ENCODE data around the gene TATDN3. TPM values are rescaled to one million over a fixed set of nuclear protein-coding genes. Genes with fewer than 3 reads are reported as not detected.
A peak's percentile ranks its signal among the peaks of the same experiment; 100 is the strongest.

Gene TATDN3
- total RNA-seq, 1 experiment from 2014 or later = 16.3 TPM

- Histone ChIP-seq H2AFZ (ENCODE audit: low read depth, low read length, poor library complexity, severe bottlenecking) (no peak overlapping the region), H3K27me3 (ENCODE audit: insufficient read depth, low read length) (no peaks in the 10 kb centered on the region), H3K4me1 (ENCODE audit: control insufficient read depth in 1 of 2, insufficient read depth in 2 of 2, low read length in 2 of 2) (no peaks in the 10 kb centered on the region), H3K9me3 (ENCODE audit: control insufficient read depth in 1 of 2, insufficient read depth in 1 of 2, low read depth in 1 of 2, low read length in 2 of 2) (no peaks in the 10 kb centered on the region), H3K9ac (ENCODE audit: low read length) (no peak overlapping the region), H3K79me2 (ENCODE audit: insufficient read depth, low read length) (peaks cover 44% of the 10 kb centered on the region), H3K4me3 (replicated peaks in 1 of 2; ENCODE audit: low read depth in 1 of 2, low read length in 2 of 2) (no peak overlapping the region), H3K36me3 (ENCODE audit: control insufficient read depth in 1 of 2, insufficient read depth in 2 of 2, low read length in 2 of 2) (0 out of 4 replicates have a peak, but pooled peaks cover 0 to 4% of the 10 kb centered on the region in 2 experiments), H4K20me1 (ENCODE audit: insufficient read depth) (no peaks in the 10 kb centered on the region; the same call in 1 of the 2 replicates), H3K4me2 (ENCODE audit: low read length) (no peak overlapping the region), H3K9me2 (ENCODE audit: insufficient read depth) (no peaks in the 10 kb centered on the region), H3K27ac (ENCODE audit: low read depth, low read length) (no peak overlapping the region)
- DNase-seq (ENCODE audit: low read depth, low spot score) (no peak), ATAC-seq (peak; percentile 87)
- ChIA-PET POLR2A (no interaction called here), CTCF (interaction anchor here (0.6 kb wide), 1 partner anchor 10 kb away, joined by 3 read pairs; no protein-coding TSS in a partner anchor), RAD21 (ENCODE audit: low non-redundant PET in 1 of 2, low total read pairs in 2 of 2, uncharacterized antibody in 2 of 2, unreplicated experiment in 2 of 2) (no interaction called here)
- TF ChIP-seq, protein P1, sequence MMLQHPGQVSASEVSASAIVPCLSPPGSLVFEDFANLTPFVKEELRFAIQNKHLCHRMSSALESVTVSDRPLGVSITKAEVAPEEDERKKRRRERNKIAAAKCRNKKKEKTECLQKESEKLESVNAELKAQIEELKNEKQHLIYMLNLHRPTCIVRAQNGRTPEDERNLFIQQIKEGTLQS (IDR thresholded peaks at IDR 0.05) = no peak
- TF ChIP-seq JUND (IDR thresholded peaks at IDR 0.05) = no peak
- TF ChIP-seq EZH2phosphoT487 (IDR thresholded peaks at IDR 0.05; ENCODE audit: borderline replicate concordance) = no peak
- no peak for TF ChIP-seq FOSL1 (IDR thresholded peaks at IDR 0.05; ENCODE audit: low read depth)
- TF ChIP-seq SIN3A (IDR thresholded peaks at IDR 0.05; ENCODE audit: low read depth) = no peak
- peak; percentile 47 for TF ChIP-seq RAD21 (IDR thresholded peaks at IDR 0.05; ENCODE audit: low read depth)
- no peak for TF ChIP-seq CEBPB (IDR thresholded peaks at IDR 0.05; ENCODE audit: low read depth)
- TF ChIP-seq, protein P2, sequence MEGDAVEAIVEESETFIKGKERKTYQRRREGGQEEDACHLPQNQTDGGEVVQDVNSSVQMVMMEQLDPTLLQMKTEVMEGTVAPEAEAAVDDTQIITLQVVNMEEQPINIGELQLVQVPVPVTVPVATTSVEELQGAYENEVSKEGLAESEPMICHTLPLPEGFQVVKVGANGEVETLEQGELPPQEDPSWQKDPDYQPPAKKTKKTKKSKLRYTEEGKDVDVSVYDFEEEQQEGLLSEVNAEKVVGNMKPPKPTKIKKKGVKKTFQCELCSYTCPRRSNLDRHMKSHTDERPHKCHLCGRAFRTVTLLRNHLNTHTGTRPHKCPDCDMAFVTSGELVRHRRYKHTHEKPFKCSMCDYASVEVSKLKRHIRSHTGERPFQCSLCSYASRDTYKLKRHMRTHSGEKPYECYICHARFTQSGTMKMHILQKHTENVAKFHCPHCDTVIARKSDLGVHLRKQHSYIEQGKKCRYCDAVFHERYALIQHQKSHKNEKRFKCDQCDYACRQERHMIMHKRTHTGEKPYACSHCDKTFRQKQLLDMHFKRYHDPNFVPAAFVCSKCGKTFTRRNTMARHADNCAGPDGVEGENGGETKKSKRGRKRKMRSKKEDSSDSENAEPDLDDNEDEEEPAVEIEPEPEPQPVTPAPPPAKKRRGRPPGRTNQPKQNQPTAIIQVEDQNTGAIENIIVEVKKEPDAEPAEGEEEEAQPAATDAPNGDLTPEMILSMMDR (IDR thresholded peaks at IDR 0.05 in 2 of 3, conservative IDR thresholded peaks at IDR 0.05 in 1 of 3; ENCODE audit: borderline replicate concordance in 1 of 3, insufficient read depth in 1 of 3, low read depth in 2 of 3, low read length in 2 of 3) = peak; percentile 25 to 68 (median 62); a peak in 4 of 6 replicates
- no peak for TF ChIP-seq ZFX (IDR thresholded peaks at IDR 0.05)
- no peak for TF ChIP-seq EZH2 (IDR thresholded peaks at IDR 0.05)
- no peak for TF ChIP-seq TCF7L2 (IDR thresholded peaks at IDR 0.05; ENCODE audit: borderline replicate concordance, extremely low read depth, insufficient read depth, insufficient read length)
- no peak for TF ChIP-seq POLR2A (IDR thresholded peaks at IDR 0.05; ENCODE audit: borderline replicate concordance, extremely low read depth, insufficient read depth, insufficient read length)
- TF ChIP-seq YY1 (IDR thresholded peaks at IDR 0.05; ENCODE audit: extremely low read depth, insufficient replicate concordance, low read depth, low read length) = no peak
- no TSS peak for BruUV-seq (replicated peaks)
- intact Hi-C loops (cut with micrococcal nuclease) = no loop called here
These were observed 31.4 kb upstream of the TATDN3 start for GRCh38 chr1:212760126-212760823.
